Mesendoderm (in vitro differentiated cells): ENCODE results near the gene RNPS1. TPM values are rescaled to one million over a fixed set of nuclear protein-coding genes. Genes with fewer than 3 reads are reported as not detected.

Experiments used
- DNase-seq: peaks from one replicate; pipeline ENCODE4 v3.0.0; 2013
- H2AK5ac ChIP-seq: 2 replicates; pipeline ENCODE4 v1.6.1; 2013; ENCODE audit warnings: low read length, inconsistent platforms
- H2BK120ac ChIP-seq: 2 replicates; pipeline ENCODE4 v1.6.1; 2013; ENCODE audit warnings: low read depth, mild to moderate bottlenecking, low read length, moderate library complexity, mixed read lengths
- H2BK15ac ChIP-seq: replicated peaks from 2 replicates; pipeline ENCODE4 v1.6.1; 2013; ENCODE audit warnings: low read depth, mild to moderate bottlenecking, moderate library complexity
- H2BK5ac ChIP-seq: 2 replicates; pipeline ENCODE4 v1.6.1; 2013; ENCODE audit warnings: low read length, inconsistent platforms
- H3K18ac ChIP-seq: 2 replicates; pipeline ENCODE4 v1.6.1; 2013; ENCODE audit warnings: mild to moderate bottlenecking, low read length, mixed read lengths
- H3K23ac ChIP-seq: one replicate; pipeline ENCODE4 v1.6.1; 2013; ENCODE audit warnings: low read length
- H3K27ac ChIP-seq: 2 replicates; pipeline ENCODE4 v1.5.1; 2013; ENCODE audit warnings: low read depth, mild to moderate bottlenecking, inconsistent platforms, low read length, moderate library complexity
- H3K27me3 ChIP-seq: 2 replicates; pipeline ENCODE4 v1.6.1; 2013; ENCODE audit warnings: low read length, control low read depth, mild to moderate bottlenecking, inconsistent platforms; ENCODE audit not compliant: insufficient read depth, poor library complexity
- H3K36me3 ChIP-seq: 2 replicates; pipeline ENCODE4 v1.6.1; 2013; ENCODE audit warnings: low read length, inconsistent platforms; ENCODE audit not compliant: control insufficient read depth, insufficient read depth
- H3K4ac ChIP-seq: one replicate; pipeline ENCODE4 v1.6.1; 2013; ENCODE audit warnings: low read depth, mild to moderate bottlenecking, low read length, moderate library complexity
- H3K4me1 ChIP-seq: 2 replicates; pipeline ENCODE4 v1.6.1; 2013; ENCODE audit warnings: low read depth, low read length, inconsistent platforms; ENCODE audit not compliant: control insufficient read depth
- H3K4me2 ChIP-seq: 2 replicates; pipeline ENCODE4 v1.6.1; 2013; ENCODE audit warnings: low read length
- H3K4me3 ChIP-seq: 2 replicates; pipeline ENCODE4 v1.5.1; 2013; ENCODE audit warnings: mild to moderate bottlenecking, low read length
- H3K56ac ChIP-seq: one replicate; pipeline ENCODE4 v1.6.1; 2013; ENCODE audit warnings: low read length
- H3K79me1 ChIP-seq: 2 replicates; pipeline ENCODE4 v1.6.1; 2013; ENCODE audit warnings: low read length, inconsistent platforms
- H3K79me2 ChIP-seq: 2 replicates; pipeline ENCODE4 v1.6.1; 2013; ENCODE audit warnings: mild to moderate bottlenecking, low read length; ENCODE audit not compliant: control insufficient read depth, insufficient read depth
- H3K9ac ChIP-seq: 2 replicates; pipeline ENCODE4 v1.6.1; 2013; ENCODE audit warnings: low read length, inconsistent platforms
- H4K5ac ChIP-seq: one replicate; pipeline ENCODE4 v1.6.1; 2013; ENCODE audit warnings: low read length
- H4K8ac ChIP-seq: one replicate; pipeline ENCODE4 v1.6.1; 2013; ENCODE audit warnings: low read depth, mild to moderate bottlenecking, control low read depth, low read length, moderate library complexity
- WGBS: extraction: QIAGEN DNeasy Blood & Tissue Kit; methylation state at CpG from one replicate; pipeline ENCODE4 v1.1.7; 2013; ENCODE audit warnings: low lambda C conversion rate, missing lambda C conversion rate; ENCODE audit not compliant: insufficient coverage; ENCODE audit errors: extremely low coverage; 5-methylcytosine and 5-hydroxymethylcytosine counted together
- polyA plus RNA-seq, 2 experiments: library from polyadenylated mRNA; stranded (reverse); fragments of 200-250 nt; gene quantifications; one replicate each; pipeline ENCODE4 v1.2.3, GENCODE V29; 2013

Gene RNPS1, protein sequence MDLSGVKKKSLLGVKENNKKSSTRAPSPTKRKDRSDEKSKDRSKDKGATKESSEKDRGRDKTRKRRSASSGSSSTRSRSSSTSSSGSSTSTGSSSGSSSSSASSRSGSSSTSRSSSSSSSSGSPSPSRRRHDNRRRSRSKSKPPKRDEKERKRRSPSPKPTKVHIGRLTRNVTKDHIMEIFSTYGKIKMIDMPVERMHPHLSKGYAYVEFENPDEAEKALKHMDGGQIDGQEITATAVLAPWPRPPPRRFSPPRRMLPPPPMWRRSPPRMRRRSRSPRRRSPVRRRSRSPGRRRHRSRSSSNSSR
- 318 TPM for polyA plus RNA-seq (2013, experiment 1 of 2)
- polyA plus RNA-seq (2013, experiment 2 of 2): 318 TPM

DNA sequence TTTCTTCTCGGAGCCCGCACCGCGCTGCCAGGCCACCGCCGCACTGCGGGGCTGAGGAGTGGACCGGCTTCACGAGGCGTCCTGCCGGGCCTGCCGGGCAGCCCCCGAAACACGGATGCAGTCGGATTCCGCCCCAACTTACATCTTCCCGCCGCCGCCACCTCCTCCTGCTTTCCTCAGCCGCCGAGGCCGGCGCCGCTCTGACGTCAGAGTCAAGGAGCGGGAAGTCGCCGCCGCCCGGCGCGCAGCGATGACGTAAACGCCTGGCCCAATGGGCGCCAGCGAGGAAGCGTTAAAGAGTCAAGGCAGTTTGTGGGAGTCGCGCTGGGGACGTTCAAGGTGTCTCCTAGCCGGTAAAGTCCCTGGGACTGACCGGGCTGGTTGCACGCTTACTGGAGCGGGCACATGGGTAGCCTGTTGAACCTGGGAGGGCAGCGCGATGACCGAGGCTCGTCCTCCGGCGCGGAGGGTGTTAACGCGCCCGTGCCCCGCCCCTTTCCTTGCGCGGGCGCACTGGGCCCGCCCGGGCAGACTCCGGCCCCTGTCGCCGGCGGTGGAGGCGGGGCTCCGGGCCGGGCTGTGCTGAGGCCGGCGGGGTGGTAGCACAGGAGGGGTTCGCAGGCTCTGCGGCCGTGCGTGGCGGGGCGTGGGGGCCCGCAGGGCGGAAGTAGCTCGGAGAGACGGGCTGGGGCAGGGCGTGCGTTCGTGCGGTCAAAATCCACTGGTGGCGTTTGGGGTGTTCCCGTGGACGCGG lies at the start of gene RNPS1:
Gene RNPS1 (minus strand): TSS at position 214 of the 754 bp plus-strand sequence. CDS start 3,483 bp downstream, outside the sequence.
- Histone ChIP-seq H2BK5ac (peak within 1 kb of the TSS; percentile 98), H3K4ac (peak within 1 kb of the TSS; percentile 56), H3K27me3 (no peaks in the 10 kb centered on the region), H3K27ac (peak within 1 kb of the TSS; percentile 96), H4K8ac (peak within 1 kb of the TSS; percentile 78), H3K9ac (peak within 1 kb of the TSS; percentile 99), H3K23ac (no peak within 1 kb of the TSS), H2AK5ac (no peak within 1 kb of the TSS), H3K18ac (peak within 1 kb of the TSS; percentile 16), H4K5ac (no peak within 1 kb of the TSS), H3K4me1 (peaks cover 3% of the 10 kb centered on the region), H3K79me2 (peaks cover 46% of the 10 kb centered on the region), H3K56ac (peak within 1 kb of the TSS; percentile 99), H3K4me2 (peak within 1 kb of the TSS; percentile 89), H2BK120ac (no peak within 1 kb of the TSS), H3K4me3 (peak within 1 kb of the TSS; percentile 96), H2BK15ac (no peak within 1 kb of the TSS), H3K79me1 (peaks cover 3% of the 10 kb centered on the region), H3K36me3 (peaks cover 6% of the 10 kb centered on the region)
- DNase-seq: peak; percentile 98
- no CpG with 5 or more reads among the region's 88 CpGs for WGBS

DNA sequence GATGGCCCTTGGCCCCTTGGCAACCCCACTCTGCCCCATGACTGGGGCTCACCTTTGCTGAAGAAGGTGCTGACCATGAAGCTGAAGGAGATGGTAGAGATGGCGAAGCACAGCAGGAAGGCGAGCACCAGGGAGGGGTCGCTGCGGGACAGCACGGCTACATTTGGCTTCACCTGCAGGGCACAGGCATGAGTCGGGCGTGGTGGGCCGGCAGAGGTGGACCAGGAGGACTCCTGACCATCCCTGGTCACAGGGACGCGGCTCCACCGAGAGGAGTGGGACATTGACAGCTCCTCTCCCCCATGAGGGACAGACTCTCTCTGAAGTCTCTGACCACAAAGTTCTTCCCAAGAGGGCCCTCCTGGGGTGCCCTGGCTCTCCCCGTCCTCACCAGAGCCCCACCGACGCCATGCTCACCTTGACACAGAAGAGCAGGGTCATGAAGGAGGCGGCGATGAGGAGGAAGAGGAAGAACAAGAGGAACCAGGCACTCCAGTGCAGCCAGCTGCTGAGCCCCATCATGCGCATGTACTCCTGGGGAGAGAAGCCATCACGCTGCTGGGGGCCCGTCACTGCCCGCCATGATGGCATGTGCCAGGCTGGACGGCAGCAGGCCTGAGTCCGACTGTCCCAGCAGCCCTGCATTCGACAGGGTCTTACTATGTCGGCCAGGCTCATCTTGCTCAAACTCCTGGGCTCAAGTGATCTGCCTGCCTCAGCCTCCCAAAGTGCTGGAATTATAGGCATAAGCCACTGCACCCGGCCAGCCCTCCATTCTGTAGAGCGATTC lies 49.5 kb upstream of the RNPS1 start:
- Histone ChIP-seq H4K5ac (no peak overlapping the region), H3K27me3 (no peaks in the 10 kb centered on the region), H3K79me2 (no peaks in the 10 kb centered on the region), H3K4me1 (no peaks in the 10 kb centered on the region), H3K27ac (no peak overlapping the region), H3K18ac (no peak overlapping the region), H2AK5ac (no peak overlapping the region), H2BK5ac (no peak overlapping the region), H4K8ac (no peak overlapping the region), H3K23ac (no peak overlapping the region), H3K56ac (no peak overlapping the region), H2BK15ac (no peak overlapping the region), H2BK120ac (no peak overlapping the region), H3K4ac (no peak overlapping the region), H3K4me3 (no peak overlapping the region), H3K36me3 (no peaks in the 10 kb centered on the region), H3K79me1 (no peaks in the 10 kb centered on the region), H3K9ac (no peak overlapping the region), H3K4me2 (no peak overlapping the region)
- WGBS: no CpG with 5 or more reads among the region's 26 CpGs
- DNase-seq: no peak

DNA sequence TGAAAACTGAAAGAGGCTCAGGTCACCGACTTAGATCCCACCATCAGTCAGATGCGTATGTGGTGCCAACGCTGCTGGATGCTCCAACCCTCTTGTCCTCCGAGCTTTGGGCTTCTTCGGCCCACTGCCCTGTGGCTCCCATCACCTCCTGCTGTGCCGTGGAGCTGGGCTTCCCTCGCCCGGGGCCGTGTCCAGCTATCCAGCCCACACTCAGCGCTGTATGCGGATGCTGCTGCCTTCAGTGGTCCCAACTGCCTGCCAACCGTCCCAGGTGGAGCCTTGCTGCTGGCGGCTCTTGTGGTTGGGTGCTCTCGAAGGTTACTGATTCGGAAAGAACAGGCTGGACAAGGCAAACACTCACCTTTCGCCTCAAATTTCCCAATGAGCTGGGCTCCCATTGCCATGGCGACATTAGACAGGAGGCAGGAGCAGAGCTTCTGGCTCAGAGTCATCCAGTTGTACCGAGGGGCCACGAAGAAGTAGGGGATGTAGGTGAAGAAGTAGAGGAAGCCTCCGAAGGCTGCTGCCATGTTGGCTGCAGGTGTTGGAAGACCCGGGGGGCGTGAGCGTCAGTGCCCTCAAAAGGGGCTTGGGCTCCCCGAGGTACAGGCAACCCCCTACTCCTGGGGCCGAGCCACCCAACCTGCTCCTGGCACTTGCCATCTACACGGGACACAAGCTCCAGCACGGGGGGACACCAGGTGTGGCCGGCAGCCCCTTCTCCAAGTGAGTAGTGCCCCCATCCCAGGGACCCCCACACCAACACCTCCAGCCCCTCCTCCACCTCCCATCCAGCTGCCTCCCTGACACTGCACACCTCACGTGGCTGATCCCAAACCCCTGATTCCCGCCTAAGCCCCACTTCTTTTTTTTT lies 40.4 kb upstream of the RNPS1 start:
- Histone ChIP-seq H3K27ac (no peak overlapping the region), H2AK5ac (no peak overlapping the region)
- no CpG with 5 or more reads among the region's 30 CpGs for WGBS

DNA sequence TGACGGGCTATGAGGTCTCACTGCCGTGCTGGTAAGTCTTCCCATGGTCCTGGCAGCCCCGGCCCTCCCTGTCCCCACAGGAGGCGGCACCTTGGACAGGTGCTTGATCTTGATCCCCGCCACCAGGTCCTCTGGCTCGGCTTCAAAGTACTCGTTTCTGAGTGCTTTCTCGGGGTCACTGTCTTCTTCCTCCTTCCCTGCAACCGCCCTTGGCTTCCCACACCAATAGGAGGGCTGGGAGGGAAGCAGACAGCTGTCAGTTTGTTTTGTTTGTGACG lies 31.9 kb upstream of the RNPS1 start:
- Histone ChIP-seq H3K27me3 (no peaks in the 10 kb centered on the region), H3K4me3 (no peak overlapping the region), H3K79me1 (no peaks in the 10 kb centered on the region), H3K18ac (no peak overlapping the region), H3K4me1 (no peaks in the 10 kb centered on the region), H3K79me2 (no peaks in the 10 kb centered on the region), H3K9ac (no peak overlapping the region), H3K4me2 (no peak overlapping the region), H3K4ac (no peak overlapping the region), H3K23ac (no peak overlapping the region), H2BK5ac (no peak overlapping the region), H3K56ac (no peak overlapping the region), H4K5ac (no peak overlapping the region), H2BK15ac (no peak overlapping the region), H4K8ac (no peak overlapping the region), H3K27ac (no peak overlapping the region), H2BK120ac (no peak overlapping the region), H3K36me3 (no peaks in the 10 kb centered on the region), H2AK5ac (no peak overlapping the region)
- no peak for DNase-seq
- no CpG with 5 or more reads among the region's 10 CpGs for WGBS

More for the DNA sequence above, 40.4 kb upstream of the RNPS1 start:
- no peak overlapping the region for H3K56ac ChIP-seq
- H3K79me2 ChIP-seq: no peaks in the 10 kb centered on the region
- DNase-seq: no peak
- no peak overlapping the region for H3K18ac ChIP-seq
- no peak overlapping the region for H2BK120ac ChIP-seq
- no peaks in the 10 kb centered on the region for H3K36me3 ChIP-seq
- H3K4ac ChIP-seq: no peak overlapping the region
- H3K9ac ChIP-seq: no peak overlapping the region
- H3K79me1 ChIP-seq: no peaks in the 10 kb centered on the region
- no peaks in the 10 kb centered on the region for H3K27me3 ChIP-seq
- H3K23ac ChIP-seq: no peak overlapping the region
- no peak overlapping the region for H3K4me3 ChIP-seq
- H2BK5ac ChIP-seq: no peak overlapping the region
- no peak overlapping the region for H3K4me2 ChIP-seq
- H2BK15ac ChIP-seq: no peak overlapping the region
- no peaks in the 10 kb centered on the region for H3K4me1 ChIP-seq
- H4K8ac ChIP-seq: no peak overlapping the region
- no peak overlapping the region for H4K5ac ChIP-seq

DNA sequence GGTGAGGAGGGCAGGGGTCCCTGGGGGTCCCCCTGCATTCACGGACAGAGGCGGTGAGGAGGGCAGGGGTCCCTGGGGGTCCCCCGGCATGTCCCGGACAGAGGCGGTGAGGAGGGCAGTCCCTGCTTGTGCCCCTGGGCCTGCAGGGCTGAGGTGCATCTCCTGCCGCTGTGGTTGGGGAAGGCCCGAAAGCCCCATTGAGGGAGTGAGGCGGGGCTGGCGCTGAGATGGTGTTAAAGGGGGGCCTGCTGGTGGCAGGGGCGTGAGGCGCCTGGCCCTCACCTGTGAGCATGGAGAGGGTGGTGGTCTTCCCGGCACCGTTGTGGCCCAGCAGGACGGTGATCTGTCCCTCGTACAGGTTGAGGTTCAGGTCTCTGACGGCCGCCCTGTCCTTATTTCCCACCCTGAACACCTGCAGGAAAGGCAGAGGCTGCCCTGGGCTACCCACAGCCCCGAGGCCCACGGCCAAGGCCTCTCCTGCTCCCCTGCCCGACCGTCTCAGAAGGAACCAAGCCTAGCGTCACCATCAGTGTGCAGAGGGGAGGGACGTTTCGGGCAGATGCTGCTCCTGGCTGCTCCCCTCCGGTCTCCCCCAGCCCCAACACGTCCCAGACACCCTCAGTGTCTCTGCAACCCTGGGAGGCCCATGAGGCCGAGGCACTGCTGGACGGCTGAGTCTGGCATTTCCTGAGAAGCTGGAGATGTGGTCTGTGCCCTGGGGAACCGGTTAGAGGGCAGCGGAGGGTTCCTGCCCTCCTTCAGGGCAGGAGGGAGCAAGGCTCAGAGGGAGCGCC lies 31.4 kb upstream of the RNPS1 start:
- Histone ChIP-seq H3K4ac (no peak overlapping the region), H2BK15ac (no peak overlapping the region), H2BK120ac (no peak overlapping the region), H3K18ac (no peak overlapping the region), H3K56ac (no peak overlapping the region), H3K4me2 (no peak overlapping the region), H3K23ac (no peak overlapping the region), H3K27me3 (no peaks in the 10 kb centered on the region), H3K27ac (no peak overlapping the region), H4K8ac (no peak overlapping the region), H2AK5ac (no peak overlapping the region), H3K4me3 (no peak overlapping the region), H3K9ac (no peak overlapping the region), H3K79me1 (no peaks in the 10 kb centered on the region), H3K79me2 (no peaks in the 10 kb centered on the region), H4K5ac (no peak overlapping the region), H3K4me1 (no peaks in the 10 kb centered on the region), H2BK5ac (no peak overlapping the region), H3K36me3 (no peaks in the 10 kb centered on the region)
- no CpG with 5 or more reads among the region's 31 CpGs for WGBS
- DNase-seq: no peak
